IMR-90 (cell line): ENCODE results near the gene LRRC36. TPM values are rescaled to one million over a fixed set of nuclear protein-coding genes. Genes with fewer than 3 reads are reported as not detected.

ENCODE experiments used
- ATAC-seq: fragments of 200-7000 bp; cut with Tn5 transposase; 2 replicates; pipeline ENCODE4 v1.9.1; 2020; ENCODE audit warnings: low read depth, mild to moderate bottlenecking, moderate library complexity
- BruUV-seq: library from RNA; stranded (reverse); fragments of 400-500 nt; replicated peaks from 2 replicates; lab custom pipeline; 2021; lab: Mats Ljungman, UMichigan
- CTCF ChIA-PET: fragments of 300-600 bp; formaldehyde crosslinking; extraction: SDS; loops from one replicate; lab custom pipeline; 2021; ENCODE audit warnings: antibody characterized with exemption; lab: Yijun Ruan, JAX
- POLR2A ChIA-PET: fragments of 300-600 bp; sonication (Branson Sonifier 250); formaldehyde crosslinking; loops from one replicate; lab custom pipeline; 2022; ENCODE audit warnings: antibody characterized with exemption; ENCODE audit not compliant: unreplicated experiment; lab: Charles Lee
- DNase-seq: peaks from one replicate; pipeline ENCODE4 v3.0.0; 2013
- H2AFZ ChIP-seq: replicated peaks from 2 replicates; pipeline ENCODE3; 2013; ENCODE audit warnings: low read length, mild to moderate bottlenecking; ENCODE audit not compliant: poor library complexity
- H2AK5ac ChIP-seq: 2 replicates; pipeline ENCODE4 v1.6.1; 2013; ENCODE audit warnings: low read depth, low read length, inconsistent platforms
- H2AK9ac ChIP-seq: replicated peaks from 2 replicates; pipeline ENCODE3; 2013; ENCODE audit warnings: mild to moderate bottlenecking, low read depth, low read length, moderate library complexity; ENCODE audit not compliant: poor library complexity
- H2BK120ac ChIP-seq: 2 replicates; pipeline ENCODE4 v1.6.1; 2013; ENCODE audit warnings: low read depth, low read length, inconsistent platforms
- H2BK15ac ChIP-seq: 3 replicates; pipeline ENCODE4 v1.6.1; 2013; ENCODE audit warnings: low read depth, low read length, inconsistent platforms
- H2BK20ac ChIP-seq: 2 replicates; pipeline ENCODE4 v1.6.1; 2013; ENCODE audit warnings: low read depth, mild to moderate bottlenecking, inconsistent platforms, low read length, moderate library complexity
- H2BK5ac ChIP-seq: 2 replicates; pipeline ENCODE4 v1.6.1; 2013; ENCODE audit warnings: mild to moderate bottlenecking, low read depth, low read length, inconsistent platforms; ENCODE audit not compliant: poor library complexity, severe bottlenecking
- H3K14ac ChIP-seq: replicated peaks from 2 replicates; pipeline ENCODE4 v1.6.1; 2013; ENCODE audit warnings: low read depth, low read length, inconsistent platforms
- H3K18ac ChIP-seq: 2 replicates; pipeline ENCODE4 v1.6.1; 2013; ENCODE audit warnings: low read depth, low read length, control low read depth
- H3K23ac ChIP-seq: 2 replicates; pipeline ENCODE4 v1.6.1; 2013; ENCODE audit warnings: low read depth, low read length, inconsistent platforms
- H3K27ac ChIP-seq: 2 replicates; pipeline ENCODE4 v1.5.1; 2013; ENCODE audit warnings: mild to moderate bottlenecking, control low read depth, low read length; ENCODE audit not compliant: insufficient read depth
- H3K27me3 ChIP-seq: 2 replicates; pipeline ENCODE4 v1.6.1; 2013; ENCODE audit warnings: low read length; ENCODE audit not compliant: control insufficient read depth, insufficient read depth
- H3K36me3 ChIP-seq: 2 replicates; pipeline ENCODE4 v1.6.1; 2013; ENCODE audit warnings: low read length, mixed read lengths; ENCODE audit not compliant: control insufficient read depth, insufficient read depth
- H3K4ac ChIP-seq: 2 replicates; pipeline ENCODE4 v1.6.1; 2013; ENCODE audit warnings: low read depth, low read length, inconsistent platforms
- H3K4me1 ChIP-seq: 2 replicates; pipeline ENCODE4 v1.6.1; 2013; ENCODE audit warnings: low read length, mixed read lengths; ENCODE audit not compliant: control insufficient read depth, insufficient read depth
- H3K4me2 ChIP-seq: 2 replicates; pipeline ENCODE4 v1.6.1; 2013; ENCODE audit warnings: low read depth, mild to moderate bottlenecking, control low read depth, low read length, moderate library complexity
- H3K4me3 ChIP-seq: 2 replicates; pipeline ENCODE4 v1.5.1; 2013; ENCODE audit warnings: low read depth, mild to moderate bottlenecking, control low read depth, low read length, moderate library complexity; ENCODE audit not compliant: insufficient read depth
- H3K56ac ChIP-seq: 2 replicates; pipeline ENCODE4 v1.6.1; 2013; ENCODE audit warnings: low read length, inconsistent platforms; ENCODE audit not compliant: insufficient read depth; ENCODE audit errors: extremely low read depth
- H3K79me1 ChIP-seq, 2 experiments: 2 replicates each; pipeline ENCODE4 v1.6.1; 2013; ENCODE audit warnings: low read length in 2 of 2, inconsistent platforms in 1 of 2, low read depth in 1 of 2
- H3K9ac ChIP-seq: 2 replicates; pipeline ENCODE4 v1.6.1; 2013; ENCODE audit warnings: low read depth, low read length, control low read depth
- H3K9me1 ChIP-seq: 2 replicates; pipeline ENCODE4 v1.6.1; 2013; ENCODE audit warnings: low read length, inconsistent platforms; ENCODE audit not compliant: insufficient read depth
- H3K9me3 ChIP-seq: 2 replicates; pipeline ENCODE4 v1.6.1; 2013; ENCODE audit warnings: low read length; ENCODE audit not compliant: control insufficient read depth, insufficient read depth
- H4K20me1 ChIP-seq: 2 replicates; pipeline ENCODE4 v1.6.1; 2013; ENCODE audit warnings: low read length, inconsistent platforms; ENCODE audit not compliant: insufficient read depth
- H4K5ac ChIP-seq: 2 replicates; pipeline ENCODE4 v1.6.1; 2013; ENCODE audit warnings: mild to moderate bottlenecking, low read depth, low read length, control low read depth
- H4K8ac ChIP-seq, 2 experiments: 2 replicates each; pipeline ENCODE4 v1.6.1; 2013; ENCODE audit warnings: low read depth in 2 of 2, low read length in 2 of 2, control low read depth in 1 of 2, inconsistent platforms in 1 of 2
- H4K91ac ChIP-seq: 2 replicates; pipeline ENCODE4 v1.6.1; 2013; ENCODE audit warnings: low read depth, low read length, inconsistent platforms; ENCODE audit not compliant: insufficient read depth
- CHD1 ChIP-seq: IDR thresholded peaks from 2 replicates; pipeline ENCODE4 v1.6.1; 2012; ENCODE audit warnings: low read depth, low read length, improper control_type of control experiment
- FOS ChIP-seq: fragments of 150-350 bp; IDR thresholded peaks from 2 replicates; pipeline ENCODE4 v1.6.1; 2016; ENCODE audit warnings: low read depth, low read length
- NFE2L2 ChIP-seq: fragments of 150-350 bp; IDR thresholded peaks from 2 replicates; pipeline ENCODE4 v1.6.1; 2016; ENCODE audit warnings: low read depth, mild to moderate bottlenecking, low read length
- RCOR1 ChIP-seq: IDR thresholded peaks from 2 replicates; pipeline ENCODE4 v1.6.1; 2012; ENCODE audit warnings: mild to moderate bottlenecking, low read length, improper control_type of control experiment; ENCODE audit not compliant: insufficient replicate concordance
- USF2 ChIP-seq: fragments of 150-350 bp; IDR thresholded peaks from 2 replicates; pipeline ENCODE4 v1.6.1; 2017; ENCODE audit warnings: mild to moderate bottlenecking, antibody characterized with exemption, low read length, low read depth
- WGBS, 2 experiments: methylation state at CpG; one replicate each; pipeline versions ENCODE4 v1.1.5 to v1.1.7; 2013; ENCODE audit warnings: missing lambda C conversion rate in 2 of 2; ENCODE audit not compliant: insufficient read length in 1 of 2; ENCODE audit errors: extremely low coverage in 2 of 2; 5-methylcytosine and 5-hydroxymethylcytosine counted together
- dilution Hi-C: fragments of 300-500 bp; cut with HindIII; formaldehyde crosslinking; loops from one replicate; pipeline ENCODE4 v1.14.3; 2018; ENCODE audit warnings: low sequenced_read_pairs; ENCODE audit not compliant: unreplicated experiment
- in situ Hi-C: fragments of 300-500 bp; cut with MboI; formaldehyde crosslinking; loops from 3 replicates; pipeline ENCODE4 v1.14.3; 2019; ENCODE audit warnings: low sequenced_read_pairs, inconsistent platforms, mixed read lengths
- intact Hi-C: fragments of 100-400 bp; cut with micrococcal nuclease; formaldehyde crosslinking; loops from 2 replicates; pipeline ENCODE4 v1.10.0; 2022
- polyA plus RNA-seq, 3 experiments: library from polyadenylated mRNA; depleted of rRNA; stranded (reverse); fragments of >200 nt; gene quantifications; 2 replicates each; pipeline ENCODE4 v1.2.3, GENCODE V29; 2012; ENCODE audit warnings: low replicate concordance in 1 of 3
- total RNA-seq: library from RNA; depleted of rRNA; stranded (reverse); fragments of >200 nt; gene quantifications from 2 replicates; pipeline ENCODE4 v1.2.3, GENCODE V29; 2012
- TF ChIP-seq, protein P1 (sequence below): fragments of 150-350 bp; IDR thresholded peaks from 2 replicates; pipeline ENCODE4 v1.6.1; 2016; ENCODE audit warnings: low read depth, mild to moderate bottlenecking, low read length, moderate library complexity, borderline replicate concordance

LRRC36 gene
- total and polyA plus RNA-seq, 2 of the 4 experiments (the other 2 are of a cell fraction) = 0.18 to 0.29 TPM

DNA sequence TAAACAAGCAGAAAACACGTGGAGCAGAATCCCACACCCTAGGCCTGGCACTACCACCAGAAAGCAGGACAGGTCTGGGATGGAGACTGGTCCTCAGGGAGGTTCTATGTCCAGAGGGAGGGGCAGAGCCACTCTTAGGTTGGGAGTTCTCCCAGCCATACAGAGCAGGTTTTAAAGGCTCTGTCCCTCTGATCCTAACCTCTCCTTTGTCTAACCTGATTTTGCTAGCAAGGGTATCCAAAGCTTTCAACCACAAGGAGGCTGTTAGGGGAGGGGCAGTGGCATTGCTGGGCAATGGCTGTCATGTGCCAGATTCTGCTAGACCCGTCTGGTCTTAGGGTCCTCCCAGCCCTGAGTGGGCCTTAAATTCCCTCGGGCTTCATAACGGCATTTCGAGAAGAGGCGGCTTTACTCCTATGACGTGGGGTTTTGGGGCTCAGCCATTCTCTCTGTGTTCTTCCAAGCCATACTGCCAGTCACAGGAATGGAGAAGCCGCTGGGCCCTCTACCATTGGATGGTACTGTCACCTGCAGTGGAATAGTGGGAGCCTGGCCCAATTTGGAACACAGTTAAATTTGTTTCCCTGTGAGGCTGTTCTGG is 61.0 kb downstream of the LRRC36 start:
- TF ChIP-seq, protein P1, sequence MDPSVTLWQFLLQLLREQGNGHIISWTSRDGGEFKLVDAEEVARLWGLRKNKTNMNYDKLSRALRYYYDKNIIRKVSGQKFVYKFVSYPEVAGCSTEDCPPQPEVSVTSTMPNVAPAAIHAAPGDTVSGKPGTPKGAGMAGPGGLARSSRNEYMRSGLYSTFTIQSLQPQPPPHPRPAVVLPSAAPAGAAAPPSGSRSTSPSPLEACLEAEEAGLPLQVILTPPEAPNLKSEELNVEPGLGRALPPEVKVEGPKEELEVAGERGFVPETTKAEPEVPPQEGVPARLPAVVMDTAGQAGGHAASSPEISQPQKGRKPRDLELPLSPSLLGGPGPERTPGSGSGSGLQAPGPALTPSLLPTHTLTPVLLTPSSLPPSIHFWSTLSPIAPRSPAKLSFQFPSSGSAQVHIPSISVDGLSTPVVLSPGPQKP = no peak
- TF ChIP-seq NFE2L2 = no peak
- TF ChIP-seq RCOR1 = no peak
- TF ChIP-seq USF2 = no peak
- no peak for TF ChIP-seq FOS
- no peak for TF ChIP-seq CHD1
- Histone ChIP-seq H2BK5ac (no peak overlapping the region), H3K56ac (no peak overlapping the region), H3K4ac (no peak overlapping the region), H4K20me1 (no peaks in the 10 kb centered on the region), H2AK5ac (no peak overlapping the region), H4K5ac (no peak overlapping the region), H3K4me2 (no peak overlapping the region), H4K8ac (no peak overlapping the region), H3K9me3 (no peaks in the 10 kb centered on the region), H2AFZ (no peak overlapping the region), H3K9me1 (peaks cover under 1% of the 10 kb centered on the region; the same call in 1 of the 2 replicates), H2BK15ac (no peak overlapping the region), H3K27ac (no peak overlapping the region), H4K91ac (no peak overlapping the region), H3K14ac (no peak overlapping the region), H3K27me3 (peaks cover 25% of the 10 kb centered on the region), H3K4me1 (no peaks in the 10 kb centered on the region), H3K79me1 (no peaks in the 10 kb centered on the region), H2AK9ac (peak overlapping the region; percentile 20), H2BK20ac (no peak overlapping the region), H3K18ac (no peak overlapping the region), H3K4me3 (no peak overlapping the region), H3K23ac (no peak overlapping the region), H3K9ac (no peak overlapping the region), H2BK120ac (no peak overlapping the region), H3K36me3 (no peaks in the 10 kb centered on the region)
- in situ Hi-C loops (no loop called here), dilution Hi-C loops (no loop called here), intact Hi-C loops (no loop called here)
- ChIA-PET POLR2A (no interaction called here), CTCF (no interaction called here)
- 86% methylated on average over 6 of the region's 8 CpGs; no CpG with 5 or more reads in 1 of the 2 experiments for WGBS, 2 experiments
- ATAC-seq = no peak
- BruUV-seq = no TSS peak
- no peak for DNase-seq
